ENCODE measurements around the gene PARP9. TPM values are rescaled to one million over a fixed set of nuclear protein-coding genes. Genes with fewer than 3 reads are reported as not detected.
"Not testable (repeated sequence)": the region's sequence is repeated elsewhere in the genome, so short reads cannot be mapped to it uniquely, and the experiment has no call there.

The PARP9 gene
- total and polyA plus RNA-seq, 2 of the 8 experiments (the other 6 are each of a cell fraction or from before 2014, with no cell fraction given): 3.7 to 4.5 TPM

GRCh38 chr3:122568131-122568530 lies 4.0 kb upstream of the PARP9 start:
- WGBS, 2 experiments (ENCODE audit: extremely low coverage in 1 of 2, insufficient coverage in 1 of 2, insufficient read length in 1 of 2, insufficient replicate concordance in 2 of 2, low coverage in 1 of 2, low lambda C conversion rate in 2 of 2, missing lambda C conversion rate in 1 of 2): 98% methylated on average over 7 of the region's 7 CpGs; no CpG with 5 or more reads in 1 of the 2 experiments
- H3K4me2 ChIP-seq (ENCODE audit: insufficient read depth in 1 of 2, low read depth in 2 of 2, low read length in 2 of 2); H2AFZ ChIP-seq (ENCODE audit: low read length); H3K4me3 ChIP-seq (ENCODE audit: extremely low read depth in 1 of 4, insufficient read depth in 2 of 4, low read depth in 3 of 4, low read length in 4 of 4); H2BK12ac ChIP-seq (ENCODE audit: low read depth, low read length); H3K4ac ChIP-seq (replicated peaks; ENCODE audit: insufficient read length, low read depth, low read length); H3K9ac ChIP-seq (replicated peaks in 1 of 4; ENCODE audit: extremely low read depth in 1 of 4, low read depth in 3 of 4, low read length in 3 of 4); H3K18ac ChIP-seq (ENCODE audit: extremely low read depth, low read length); H4K91ac ChIP-seq (replicated peaks; ENCODE audit: insufficient read length, low read length); FAIRE-seq; H3K56ac ChIP-seq (replicated peaks; ENCODE audit: insufficient read length, low read depth, low read length); H3K9me3 ChIP-seq (ENCODE audit: insufficient read depth in 2 of 2, low read depth in 1 of 2, low read length in 1 of 2); H2BK15ac ChIP-seq (ENCODE audit: low read length); H4K5ac ChIP-seq (ENCODE audit: insufficient read length, low read depth, low read length); H3K23me2 ChIP-seq (ENCODE audit: low read depth, low read length); H2AK5ac ChIP-seq (ENCODE audit: low read depth, low read length); H2BK20ac ChIP-seq (ENCODE audit: low read length); POLR2A ChIA-PET (ENCODE audit: partially characterized antibody); H2BK5ac ChIP-seq (ENCODE audit: low read depth, low read length); H3K14ac ChIP-seq (ENCODE audit: insufficient read length); H3K23ac ChIP-seq (ENCODE audit: insufficient read length); H4K20me1 ChIP-seq (replicated peaks in 1 of 2; ENCODE audit: control insufficient read depth in 1 of 2, insufficient read depth in 2 of 2, low read length in 2 of 2); DNase-seq (ENCODE audit: low read depth in 1 of 2, low spot score in 2 of 2); H2BK120ac ChIP-seq (replicated peaks; ENCODE audit: low read depth, low read length); H3K79me1 ChIP-seq (ENCODE audit: low read depth, low read length); H3K27me3 ChIP-seq (replicated peaks in 1 of 4; ENCODE audit: control insufficient read depth in 3 of 4, extremely low read depth in 1 of 4, insufficient read depth in 3 of 4, low read length in 3 of 4); H3K36me3 ChIP-seq (ENCODE audit: control insufficient read depth in 2 of 4, insufficient read depth in 4 of 4, low read length in 3 of 4); H3K79me2 ChIP-seq (ENCODE audit: control insufficient read depth in 1 of 2, insufficient read depth in 2 of 2, low read length in 2 of 2); H3K4me1 ChIP-seq (replicated peaks in 1 of 4; ENCODE audit: control insufficient read depth in 3 of 4, insufficient read depth in 4 of 4, low read length in 3 of 4); H3K27ac ChIP-seq (ENCODE audit: low read depth, low read length); H4K8ac ChIP-seq (ENCODE audit: extremely low read depth, insufficient read depth, low read length): not testable (repeated sequence)
- CTCF ChIA-PET (ENCODE audit: partially characterized antibody): interaction anchor here (0.7 to 1.5 kb wide), 3 partner anchors 9 to 111 kb away, joined by 3 to 5 read pairs (median 3); no protein-coding TSS in a partner anchor
